KMS-11 (cell line): ENCODE measurements around the gene DIRAS1.

Source experiments
- H2AFZ ChIP-seq: fragments of 200-600 bp; sonication (generic); 2 replicates; pipeline ENCODE4 v1.6.1; 2016; ENCODE audit warnings: antibody characterized with exemption, mixed run types, low read depth
- H3K27ac ChIP-seq: fragments of 200-600 bp; sonication (generic); 2 replicates; pipeline ENCODE4 v1.6.1; 2016; ENCODE audit warnings: mild to moderate bottlenecking, mixed run types
- H3K27me3 ChIP-seq: fragments of 200-600 bp; sonication (generic); 2 replicates; pipeline ENCODE4 v1.6.1; 2017; ENCODE audit warnings: mild to moderate bottlenecking, low read depth, mixed run types, moderate library complexity; ENCODE audit not compliant: insufficient read depth
- H3K36me3 ChIP-seq: fragments of 200-600 bp; sonication (generic); 2 replicates; pipeline ENCODE4 v1.6.1; 2017; ENCODE audit warnings: mild to moderate bottlenecking, mixed run types; ENCODE audit not compliant: insufficient read depth
- H3K4me1 ChIP-seq: fragments of 200-600 bp; sonication (generic); 2 replicates; pipeline ENCODE4 v1.6.1; 2016; ENCODE audit warnings: mild to moderate bottlenecking, low read depth, mixed run types; ENCODE audit not compliant: poor library complexity, severe bottlenecking
- H3K4me2 ChIP-seq: fragments of 200-600 bp; sonication (generic); 2 replicates; pipeline ENCODE4 v1.7.0; 2016; ENCODE audit warnings: mild to moderate bottlenecking, mixed run types
- H3K4me3 ChIP-seq: fragments of 200-600 bp; sonication (generic); IDR thresholded peaks from 2 replicates; pipeline ENCODE4 v1.6.1; 2017; ENCODE audit warnings: low read depth, low read length, mixed read lengths; ENCODE audit not compliant: insufficient read depth
- H3K79me2 ChIP-seq: fragments of 200-600 bp; sonication (generic); 2 replicates; pipeline ENCODE4 v1.6.1; 2016; ENCODE audit warnings: low read depth, mixed run types; ENCODE audit not compliant: insufficient read depth
- H3K9ac ChIP-seq: fragments of 200-600 bp; sonication (generic); 2 replicates; pipeline ENCODE4 v1.6.1; 2016; ENCODE audit warnings: mild to moderate bottlenecking, mixed run types
- H4K20me1 ChIP-seq: fragments of 200-600 bp; sonication (generic); 2 replicates; pipeline ENCODE4 v1.6.1; 2016; ENCODE audit warnings: mild to moderate bottlenecking, mixed run types; ENCODE audit not compliant: insufficient read depth
- CTCF ChIP-seq: fragments of 200-600 bp; sonication (generic); conservative IDR thresholded peaks from 2 replicates; pipeline ENCODE4 v1.6.1; 2017; ENCODE audit warnings: low read depth, mild to moderate bottlenecking, antibody characterized with exemption, low read length, moderate library complexity, mixed read lengths

Gene DIRAS1

GRCh38 chr19:2743099-2743498 lies 21.9 kb upstream of the DIRAS1 start:
- TF ChIP-seq CTCF, result no peak
- Histone ChIP-seq H3K4me2 (no peak overlapping the region), H3K27ac (no peak overlapping the region), H3K27me3 (peaks cover 16% of the 10 kb centered on the region; the same call in 1 of the 2 replicates), H4K20me1 (no peaks in the 10 kb centered on the region), H3K4me1 (peaks cover 5% of the 10 kb centered on the region), H3K79me2 (no peaks in the 10 kb centered on the region), H3K36me3 (no peaks in the 10 kb centered on the region), H2AFZ (no peak overlapping the region), H3K9ac (no peak overlapping the region), H3K4me3 (no peak overlapping the region)

GRCh38 chr19:2740314-2740656 lies 19.1 kb upstream of the DIRAS1 start:
- Histone ChIP-seq H3K4me2 (peak overlapping the region; percentile 22; the same call in 1 of the 2 replicates), H3K9ac (no peak overlapping the region), H4K20me1 (no peaks in the 10 kb centered on the region), H3K4me3 (no peak overlapping the region), H3K36me3 (no peaks in the 10 kb centered on the region; the same call in 1 of the 2 replicates), H3K27ac (no peak overlapping the region), H3K79me2 (no peaks in the 10 kb centered on the region), H2AFZ (no peak overlapping the region; the same call in 1 of the 2 replicates), H3K27me3 (peaks cover 16% of the 10 kb centered on the region; the same call in 1 of the 2 replicates), H3K4me1 (no peaks in the 10 kb centered on the region)
- TF ChIP-seq CTCF, result no peak

GRCh38 chr19:2739602-2740313 lies 18.6 kb upstream of the DIRAS1 start, which contains the start of gene SLC39A3:
Gene SLC39A3 (minus strand): TSS chr19:2740017. CDS start chr19:2737257, 2,760 bp downstream.
- Histone ChIP-seq H3K79me2 (no peaks in the 10 kb centered on the region), H2AFZ (peak within 1 kb of the TSS; percentile 47; the same call in 1 of the 2 replicates), H3K4me1 (no peaks in the 10 kb centered on the region), H3K4me2 (peak within 1 kb of the TSS; percentile 93), H3K27me3 (peaks cover 14% of the 10 kb centered on the region; the same call in 1 of the 2 replicates), H3K4me3 (peak within 1 kb of the TSS; percentile 28), H3K36me3 (no peaks in the 10 kb centered on the region; the same call in 1 of the 2 replicates), H3K9ac (peak within 1 kb of the TSS; percentile 53; the same call in 1 of the 2 replicates), H3K27ac (no peak within 1 kb of the TSS), H4K20me1 (no peaks in the 10 kb centered on the region)
- TF ChIP-seq CTCF, result no peak

GRCh38 chr19:2736550-2737190 lies 15.5 kb upstream of the DIRAS1 start:
- TF ChIP-seq CTCF, result no peak
- no peaks in the 10 kb centered on the region for H3K4me1 ChIP-seq
- H3K36me3 ChIP-seq, result no peaks in the 10 kb centered on the region; the same call in 1 of the 2 replicates
- H2AFZ ChIP-seq, result no peak overlapping the region
- no peak overlapping the region for H3K4me3 ChIP-seq
- H3K27ac ChIP-seq, result no peak overlapping the region
- no peaks in the 10 kb centered on the region for H3K79me2 ChIP-seq
- H3K27me3 ChIP-seq, result no peaks in the 10 kb centered on the region; the same call in 1 of the 2 replicates
- H4K20me1 ChIP-seq, result no peaks in the 10 kb centered on the region
- H3K4me2 ChIP-seq, result no peak overlapping the region
- no peak overlapping the region for H3K9ac ChIP-seq
